Measurements from ENCODE around the gene CXCL6.

Gene CXCL6

GRCh38 chr4:73848183-73848777 is 11.8 kb downstream of the CXCL6 start (continued):
- no peak for TF ChIP-seq TSHZ2 (CRISPR knock-in tag; IDR thresholded peaks at IDR 0.05)
- TF ChIP-seq, protein P1, sequence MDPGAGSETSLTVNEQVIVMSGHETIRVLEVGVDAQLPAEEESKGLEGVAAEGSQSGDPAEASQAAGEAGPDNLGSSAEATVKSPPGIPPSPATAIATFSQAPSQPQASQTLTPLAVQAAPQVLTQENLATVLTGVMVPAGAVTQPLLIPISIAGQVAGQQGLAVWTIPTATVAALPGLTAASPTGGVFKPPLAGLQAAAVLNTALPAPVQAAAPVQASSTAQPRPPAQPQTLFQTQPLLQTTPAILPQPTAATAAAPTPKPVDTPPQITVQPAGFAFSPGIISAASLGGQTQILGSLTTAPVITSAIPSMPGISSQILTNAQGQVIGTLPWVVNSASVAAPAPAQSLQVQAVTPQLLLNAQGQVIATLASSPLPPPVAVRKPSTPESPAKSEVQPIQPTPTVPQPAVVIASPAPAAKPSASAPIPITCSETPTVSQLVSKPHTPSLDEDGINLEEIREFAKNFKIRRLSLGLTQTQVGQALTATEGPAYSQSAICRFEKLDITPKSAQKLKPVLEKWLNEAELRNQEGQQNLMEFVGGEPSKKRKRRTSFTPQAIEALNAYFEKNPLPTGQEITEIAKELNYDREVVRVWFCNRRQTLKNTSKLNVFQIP (CRISPR knock-in tag; IDR thresholded peaks at IDR 0.05; ENCODE audit: borderline replicate concordance, low read depth), result no peak
- no peak for TF ChIP-seq ARNTL (CRISPR knock-in tag; IDR thresholded peaks at IDR 0.05; ENCODE audit: borderline replicate concordance, low read depth)
- no peak for TF ChIP-seq ISL1 (CRISPR knock-in tag; IDR thresholded peaks at IDR 0.05)

DNA sequence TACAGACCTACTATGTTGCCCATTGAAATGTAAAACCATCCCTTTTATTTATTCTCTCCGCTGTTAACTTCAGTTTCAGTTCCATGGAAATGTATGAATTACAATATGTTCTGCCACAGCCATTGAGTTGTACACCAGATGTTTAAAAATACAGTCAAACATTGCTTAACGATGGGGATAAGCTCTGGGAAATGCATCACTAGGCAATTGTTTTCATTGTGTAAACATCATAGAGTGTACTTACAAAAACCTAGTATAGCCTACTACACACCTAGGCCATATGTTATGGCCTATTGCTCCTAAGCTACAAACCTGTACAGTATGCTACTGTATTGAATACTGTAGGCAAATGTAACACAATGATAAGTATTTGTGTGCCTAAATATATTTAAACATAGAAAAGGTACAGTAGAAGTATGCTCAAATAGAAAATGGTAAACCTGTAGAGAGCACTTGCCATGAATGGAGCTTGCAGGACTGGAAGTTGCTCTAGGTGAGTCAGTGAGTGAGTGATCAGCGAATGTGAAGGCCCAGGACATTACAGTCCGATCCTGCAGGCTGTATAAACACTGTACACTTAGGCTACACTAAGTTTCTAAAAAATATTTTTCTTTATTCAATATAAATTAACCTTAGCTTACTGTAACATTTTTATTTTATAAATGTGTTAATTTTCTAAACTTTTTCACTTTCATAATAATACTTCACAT is 13.9 kb downstream of the CXCL6 start:
- TF ChIP-seq OSR1 (CRISPR knock-in tag; IDR thresholded peaks at IDR 0.05) (no peak), ZFP3 (CRISPR knock-in tag; IDR thresholded peaks at IDR 0.05) (no peak), RARB (CRISPR knock-in tag; IDR thresholded peaks at IDR 0.05) (no peak), CSRNP3 (CRISPR knock-in tag; IDR thresholded peaks at IDR 0.05) (no peak), ZC3H10 (CRISPR knock-in tag; IDR thresholded peaks at IDR 0.05) (no peak), ZNF8 (CRISPR knock-in tag; IDR thresholded peaks at IDR 0.05) (no peak), ZFP30 (CRISPR knock-in tag; IDR thresholded peaks at IDR 0.05) (no peak), ESRRG (CRISPR knock-in tag; IDR thresholded peaks at IDR 0.05) (no peak), ARNTL (CRISPR knock-in tag; IDR thresholded peaks at IDR 0.05; ENCODE audit: borderline replicate concordance, low read depth) (no peak), ISL1 (CRISPR knock-in tag; IDR thresholded peaks at IDR 0.05) (no peak), CSDC2 (CRISPR knock-in tag; IDR thresholded peaks at IDR 0.05) (no peak), BACH2 (CRISPR knock-in tag; IDR thresholded peaks at IDR 0.05; ENCODE audit: borderline replicate concordance) (no peak), TOX (CRISPR knock-in tag; IDR thresholded peaks at IDR 0.05; ENCODE audit: borderline replicate concordance) (no peak), TCF4 (CRISPR knock-in tag; IDR thresholded peaks at IDR 0.05; ENCODE audit: borderline replicate concordance) (no peak), SNAI2 (CRISPR knock-in tag; IDR thresholded peaks at IDR 0.05) (no peak), CREB5 (CRISPR knock-in tag; IDR thresholded peaks at IDR 0.05; ENCODE audit: low read depth) (no peak)
- TF ChIP-seq, protein P1 (CRISPR knock-in tag; IDR thresholded peaks at IDR 0.05; ENCODE audit: borderline replicate concordance, low read depth), result no peak
- no peak for ATAC-seq

DNA sequence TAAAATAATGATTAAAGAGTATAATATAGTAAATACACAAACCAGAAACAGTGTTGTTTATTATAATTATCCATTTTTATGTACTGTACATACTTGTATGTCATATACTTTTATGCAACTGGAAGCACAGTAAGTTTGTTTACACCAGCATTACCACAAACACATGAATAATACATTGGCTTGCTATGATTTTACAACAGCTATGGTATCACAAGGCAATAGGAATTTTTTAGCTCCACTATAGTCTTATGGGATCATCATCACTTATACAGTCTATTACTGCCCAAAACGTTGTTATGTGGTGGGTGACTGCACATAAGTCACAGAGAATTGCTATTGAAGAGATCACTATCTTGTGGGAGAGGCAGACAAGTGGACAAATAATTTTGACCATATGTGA is 14.8 kb downstream of the CXCL6 start:
- no peak for ATAC-seq
- TF ChIP-seq BACH2 (CRISPR knock-in tag; IDR thresholded peaks at IDR 0.05; ENCODE audit: borderline replicate concordance) (no peak), OSR1 (CRISPR knock-in tag; IDR thresholded peaks at IDR 0.05) (no peak), TOX (CRISPR knock-in tag; IDR thresholded peaks at IDR 0.05; ENCODE audit: borderline replicate concordance) (no peak), ISL1 (CRISPR knock-in tag; IDR thresholded peaks at IDR 0.05) (no peak), TSHZ2 (CRISPR knock-in tag; IDR thresholded peaks at IDR 0.05) (no peak), ESRRG (CRISPR knock-in tag; IDR thresholded peaks at IDR 0.05) (no peak), SNAI2 (CRISPR knock-in tag; IDR thresholded peaks at IDR 0.05) (no peak), PPARA (CRISPR knock-in tag; IDR thresholded peaks at IDR 0.05; ENCODE audit: borderline replicate concordance) (no peak)
